T-helper 1 cell treated with Interleukin-12 subunit alpha and Interleukin-12 subunit beta and Interleukin-4 antibody, amounts not matched to agents 30 μg/mL and 1 μg/mL, for 36 hours (primary cell): ENCODE results near the gene ALPI.
"Not testable (repeated sequence)": the region's sequence is repeated elsewhere in the genome, so short reads cannot be mapped to it uniquely, and the experiment has no call there.

ENCODE experiments used
- H3K27ac Mint-ChIP-seq: one replicate; pipeline ENCODE4 v1.8.0; 2021; ENCODE audit warnings: mild to moderate bottlenecking, mixed read lengths
- H3K27me3 Mint-ChIP-seq: one replicate; pipeline ENCODE4 v1.8.0; 2021; ENCODE audit warnings: low read depth, mixed read lengths
- H3K36me3 Mint-ChIP-seq: one replicate; pipeline ENCODE4 v1.8.0; 2021; ENCODE audit warnings: low read depth, mixed read lengths
- H3K4me1 Mint-ChIP-seq: one replicate; pipeline ENCODE4 v1.8.0; 2021; ENCODE audit warnings: low read depth, mixed read lengths
- H3K4me3 Mint-ChIP-seq: one replicate; pipeline ENCODE4 v1.8.0; 2021; ENCODE audit warnings: mild to moderate bottlenecking, moderate library complexity, mixed read lengths
- H3K9me3 Mint-ChIP-seq: one replicate; pipeline ENCODE4 v1.8.0; 2021; ENCODE audit warnings: mixed read lengths

Gene ALPI

DNA sequence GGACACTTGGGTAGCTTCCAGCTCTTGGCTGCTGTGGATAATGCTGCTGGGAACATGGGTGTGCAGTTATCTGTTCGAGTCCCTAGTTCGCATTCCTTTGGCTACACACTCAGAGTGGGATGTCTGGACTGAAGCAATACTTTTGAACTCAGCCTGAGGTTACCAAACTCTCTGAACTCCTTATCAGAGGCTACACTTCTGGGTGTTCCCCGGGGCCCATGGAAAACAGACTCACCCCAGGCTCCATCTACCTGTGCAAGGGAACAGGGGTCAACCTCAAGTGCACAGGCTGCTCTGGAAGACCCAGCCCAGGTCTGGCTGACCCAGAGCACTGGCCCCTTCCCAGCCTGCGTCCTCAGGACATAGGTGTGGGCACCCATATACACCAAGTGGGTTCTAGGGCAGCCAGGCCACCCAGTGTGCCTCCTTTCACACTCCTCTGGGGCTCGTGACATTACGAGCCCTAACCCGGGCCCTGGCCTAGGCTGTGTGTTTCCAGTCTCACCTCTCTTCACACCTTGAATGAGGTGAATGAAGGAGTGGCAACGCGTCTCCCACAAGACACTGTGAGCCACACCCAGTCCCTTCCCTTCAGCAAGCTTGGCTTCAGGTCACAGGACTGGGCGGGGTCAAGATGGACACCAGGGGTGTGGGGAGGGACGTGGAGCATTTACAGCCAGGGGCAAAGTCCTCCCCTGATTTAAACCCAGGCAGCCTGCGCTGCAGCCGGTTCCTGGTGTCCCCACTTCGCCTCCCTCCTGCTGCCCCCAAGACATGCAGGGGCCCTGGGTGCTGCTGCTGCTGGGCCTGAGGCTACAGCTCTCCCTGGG is at the start of gene ALPI:
Gene ALPI (plus strand): TSS at position 728 of the 830 bp plus-strand sequence. CDS start 47 bp downstream, at position 775.
- H3K27ac Mint-ChIP-seq, result no peak within 1 kb of the TSS
- H3K4me3 Mint-ChIP-seq, result no peak within 1 kb of the TSS
- no peaks in the 10 kb centered on the region for H3K36me3 Mint-ChIP-seq
- H3K9me3 Mint-ChIP-seq, result no peaks in the 10 kb centered on the region
- H3K4me1 Mint-ChIP-seq, result no peaks in the 10 kb centered on the region
- peaks cover 6% of the 10 kb centered on the region for H3K27me3 Mint-ChIP-seq

- Mint-ChIP-seq H3K9me3 (no peaks in the 10 kb centered on the region), H3K4me3 (no peak within 1 kb of the TSS), H3K36me3 (no peaks in the 10 kb centered on the region), H3K27ac (no peak within 1 kb of the TSS), H3K27me3 (peaks cover 4% of the 10 kb centered on the region), H3K4me1 (no peaks in the 10 kb centered on the region)
These were observed 49.2 kb upstream of the ALPI start, which contains the start of gene ALPG for GRCh38 chr2:232406556-232407310. ALPG (plus strand) TSS chr2:232406844; CDS start chr2:232406895, 51 bp downstream.

- not testable (repeated sequence) for H3K9me3 Mint-ChIP-seq, H3K36me3 Mint-ChIP-seq, H3K4me3 Mint-ChIP-seq, H3K4me1 Mint-ChIP-seq, H3K27me3 Mint-ChIP-seq, H3K27ac Mint-ChIP-seq
These were observed 48.4 kb upstream of the ALPI start for GRCh38 chr2:232407428-232408150.

DNA sequence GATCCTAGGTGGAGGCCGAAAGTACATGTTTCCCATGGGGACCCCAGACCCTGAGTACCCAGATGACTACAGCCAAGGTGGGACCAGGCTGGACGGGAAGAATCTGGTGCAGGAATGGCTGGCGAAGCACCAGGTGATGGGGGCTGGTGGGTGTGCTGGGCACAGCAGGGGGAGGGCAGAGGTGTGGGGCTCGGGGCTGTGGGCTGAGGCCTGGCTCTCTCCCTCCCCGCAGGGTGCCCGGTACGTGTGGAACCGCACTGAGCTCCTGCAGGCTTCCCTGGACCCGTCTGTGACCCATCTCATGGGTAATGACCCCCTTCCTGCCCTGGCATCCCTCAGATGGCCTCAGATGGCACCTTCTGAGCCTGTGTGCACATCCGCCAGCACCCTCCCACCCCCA is 47.7 kb upstream of the ALPI start:
- H3K36me3 Mint-ChIP-seq, H3K4me3 Mint-ChIP-seq, H3K4me1 Mint-ChIP-seq, H3K27ac Mint-ChIP-seq, H3K9me3 Mint-ChIP-seq: not testable (repeated sequence)
- peaks cover 15% of the 10 kb centered on the region for H3K27me3 Mint-ChIP-seq

- H3K27me3 Mint-ChIP-seq, result peaks cover 17% of the 10 kb centered on the region
- H3K36me3 Mint-ChIP-seq, H3K27ac Mint-ChIP-seq, H3K9me3 Mint-ChIP-seq, H3K4me3 Mint-ChIP-seq, H3K4me1 Mint-ChIP-seq: not testable (repeated sequence)
These were observed 46.3 kb upstream of the ALPI start for GRCh38 chr2:232409617-232410016.

DNA sequence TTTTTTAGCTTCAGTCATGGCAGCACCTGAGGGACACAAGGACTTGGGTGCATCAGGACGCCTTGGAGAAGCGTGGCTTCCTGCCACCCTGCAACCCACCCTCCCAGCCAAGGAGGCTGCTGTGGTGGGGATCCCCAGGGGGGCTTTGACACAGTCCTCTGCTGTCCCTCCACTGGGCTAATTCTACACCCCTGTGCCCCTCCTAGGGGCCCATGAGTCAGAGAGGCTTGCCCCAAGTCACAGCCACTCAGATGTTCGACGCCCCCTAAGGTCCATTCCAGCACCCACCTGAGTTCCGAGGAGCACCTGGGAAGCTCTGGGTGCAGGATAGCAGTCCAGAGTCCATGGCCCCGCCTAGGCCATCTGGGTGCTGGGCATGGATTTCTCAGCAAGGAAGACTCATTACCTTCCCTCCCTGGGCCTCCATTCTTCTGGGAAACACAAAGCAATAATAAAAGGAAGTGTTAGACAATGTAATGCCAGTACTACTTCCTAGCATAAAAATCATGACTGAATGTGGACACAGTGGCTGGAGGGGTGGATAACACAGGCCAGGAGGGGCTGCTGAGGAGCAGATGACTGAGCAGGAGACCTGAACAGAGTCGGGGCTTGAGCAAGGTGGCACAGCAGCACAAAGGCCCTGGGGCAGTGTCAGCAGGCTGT is 45.6 kb upstream of the ALPI start:
- H3K27me3 Mint-ChIP-seq, result peaks cover 16% of the 10 kb centered on the region
- H3K9me3 Mint-ChIP-seq, result no peaks in the 10 kb centered on the region
- no peak overlapping the region for H3K4me3 Mint-ChIP-seq
- H3K4me1 Mint-ChIP-seq, result peaks cover 4% of the 10 kb centered on the region
- H3K27ac Mint-ChIP-seq, result no peak overlapping the region
- no peaks in the 10 kb centered on the region for H3K36me3 Mint-ChIP-seq

GRCh38 chr2:232411901-232412629 is 43.9 kb upstream of the ALPI start:
- H3K27me3 Mint-ChIP-seq, result peaks cover 16% of the 10 kb centered on the region
- H3K4me3 Mint-ChIP-seq, result no peak overlapping the region
- peaks cover 4% of the 10 kb centered on the region for H3K4me1 Mint-ChIP-seq
- H3K27ac Mint-ChIP-seq, result no peak overlapping the region
- no peaks in the 10 kb centered on the region for H3K9me3 Mint-ChIP-seq
- no peaks in the 10 kb centered on the region for H3K36me3 Mint-ChIP-seq

- Mint-ChIP-seq H3K4me1 (peaks cover 4% of the 10 kb centered on the region), H3K9me3 (no peaks in the 10 kb centered on the region), H3K27me3 (peaks cover 20% of the 10 kb centered on the region), H3K4me3 (no peak overlapping the region), H3K27ac (no peak overlapping the region), H3K36me3 (no peaks in the 10 kb centered on the region)
These were observed 43.0 kb upstream of the ALPI start for GRCh38 chr2:232412986-232413385.

GRCh38 chr2:232415138-232415690 is 40.7 kb upstream of the ALPI start:
- H3K27me3 Mint-ChIP-seq, result peaks cover 36% of the 10 kb centered on the region
- H3K36me3 Mint-ChIP-seq, result no peaks in the 10 kb centered on the region
- H3K9me3 Mint-ChIP-seq, result no peaks in the 10 kb centered on the region
- peaks cover 6% of the 10 kb centered on the region for H3K4me1 Mint-ChIP-seq
- H3K4me3 Mint-ChIP-seq, result no peak overlapping the region
- no peak overlapping the region for H3K27ac Mint-ChIP-seq

DNA sequence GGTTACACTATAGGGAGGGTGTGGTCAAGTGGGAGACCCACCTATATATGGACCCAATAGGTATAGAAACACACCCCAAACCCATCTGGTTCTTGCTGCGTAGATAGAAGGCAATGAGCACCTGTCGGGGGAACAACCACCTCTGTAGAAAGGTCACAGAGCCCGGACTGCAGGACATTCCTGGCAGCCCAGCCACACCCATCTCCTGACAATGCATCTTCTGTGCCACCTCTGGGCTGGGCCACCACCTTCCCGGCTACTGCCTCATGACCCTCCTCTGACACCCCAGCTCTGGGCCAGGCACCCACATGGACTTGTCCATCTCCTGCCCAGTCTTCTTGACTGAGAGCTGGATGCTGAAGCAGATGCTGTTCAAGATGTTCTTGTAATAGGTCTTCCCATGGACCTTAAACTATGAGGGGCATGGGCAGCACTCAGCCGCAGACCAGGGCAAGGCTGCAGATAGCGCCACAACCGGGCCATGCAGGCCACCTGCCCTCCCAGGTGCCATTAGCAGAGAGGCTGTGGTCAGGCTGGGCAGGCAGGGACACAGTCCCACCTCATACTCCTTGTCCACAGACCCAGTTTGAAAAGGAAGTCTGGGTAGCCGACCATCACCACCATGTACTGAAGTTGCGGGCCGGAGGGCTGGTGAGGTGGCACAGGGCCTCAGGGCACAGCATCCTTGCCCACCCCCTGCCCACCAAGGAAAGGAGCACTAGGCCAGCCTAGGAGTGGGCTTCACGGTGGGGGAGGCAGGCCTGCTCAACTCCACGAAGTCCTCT is 40.0 kb upstream of the ALPI start:
- Mint-ChIP-seq H3K4me3 (no peak overlapping the region), H3K4me1 (peaks cover 6% of the 10 kb centered on the region), H3K36me3 (no peaks in the 10 kb centered on the region), H3K9me3 (no peaks in the 10 kb centered on the region), H3K27ac (no peak overlapping the region), H3K27me3 (peaks cover 40% of the 10 kb centered on the region)

GRCh38 chr2:232416521-232417470 is 39.2 kb upstream of the ALPI start:
- Mint-ChIP-seq H3K36me3 (no peaks in the 10 kb centered on the region), H3K9me3 (no peaks in the 10 kb centered on the region), H3K27me3 (peaks cover 49% of the 10 kb centered on the region), H3K27ac (no peak overlapping the region), H3K4me1 (peaks cover 6% of the 10 kb centered on the region), H3K4me3 (no peak overlapping the region)

GRCh38 chr2:232417489-232417888 is 38.5 kb upstream of the ALPI start:
- H3K27me3 Mint-ChIP-seq, result peaks cover 53% of the 10 kb centered on the region
- no peak overlapping the region for H3K4me3 Mint-ChIP-seq

More at GRCh38 chr2:232417489-232417888, 38.5 kb upstream of the ALPI start:
- H3K36me3 Mint-ChIP-seq, result no peaks in the 10 kb centered on the region
- peaks cover under 1% of the 10 kb centered on the region for H3K9me3 Mint-ChIP-seq
- H3K4me1 Mint-ChIP-seq, result peaks cover 6% of the 10 kb centered on the region
- no peak overlapping the region for H3K27ac Mint-ChIP-seq
